Central memory CD4-positive, alpha-beta T cell (primary cell): ENCODE measurements around the gene RNGTT.

ENCODE experiments used
- DNase-seq: peaks from one replicate; pipeline ENCODE4 v3.0.0; 2022

The RNGTT gene

DNA sequence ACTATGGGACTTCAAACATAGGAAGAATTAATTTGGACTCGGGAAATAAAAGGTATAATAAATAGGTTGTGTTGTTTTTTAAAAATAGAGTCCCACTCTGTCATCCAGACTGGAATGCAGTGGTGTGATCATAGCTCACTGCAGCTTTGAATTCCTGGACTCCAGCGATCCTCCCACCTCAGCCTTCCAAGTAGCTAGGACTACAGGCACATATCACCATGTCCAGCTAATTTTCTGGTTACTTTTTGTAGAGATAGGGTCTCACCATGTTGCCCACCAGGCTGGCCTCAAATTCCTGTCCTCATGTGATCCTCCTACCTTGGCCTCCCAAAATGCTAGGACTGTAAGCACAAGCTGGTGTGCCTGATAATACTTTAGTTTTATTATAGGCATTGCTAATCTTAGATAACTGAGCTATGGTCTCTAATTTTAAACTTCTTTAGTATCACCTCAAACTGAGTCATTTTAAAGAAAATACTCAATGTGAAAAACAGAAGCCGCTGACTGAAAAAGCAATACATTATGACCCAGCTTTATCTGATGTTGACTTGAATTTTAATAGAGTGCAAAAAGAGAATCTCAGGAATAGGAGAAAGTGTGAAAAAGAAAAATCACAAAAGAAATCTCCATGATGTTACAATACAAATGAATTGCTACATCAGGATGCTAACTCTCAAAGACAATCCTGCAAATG, 251.0 kb downstream of the RNGTT start:
- DNase-seq, result no peak

DNA sequence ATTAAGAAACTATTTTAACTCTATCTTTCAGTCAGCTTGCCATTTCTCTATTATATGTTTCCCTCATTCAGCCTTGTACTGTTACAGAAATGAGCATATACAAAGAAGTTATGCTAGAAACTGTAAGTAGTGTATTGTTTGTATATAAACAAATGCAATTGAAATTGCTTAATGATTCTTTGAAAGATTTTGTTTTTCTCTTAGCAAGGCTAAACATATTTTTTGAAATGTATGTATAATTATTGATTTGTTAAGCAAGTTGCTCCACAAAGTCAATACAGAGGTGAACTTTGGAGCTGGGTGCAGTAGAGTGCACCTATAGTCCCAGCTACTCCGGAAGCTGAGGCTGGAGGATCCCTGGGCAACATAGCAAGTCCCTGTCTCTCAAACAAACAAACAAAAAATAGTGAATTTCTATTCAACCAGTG, 253.6 kb downstream of the RNGTT start:
- DNase-seq, result no peak

GRCh38 chr6:88708197-88708744, 255.1 kb downstream of the RNGTT start:
- DNase-seq, result no peak

DNA sequence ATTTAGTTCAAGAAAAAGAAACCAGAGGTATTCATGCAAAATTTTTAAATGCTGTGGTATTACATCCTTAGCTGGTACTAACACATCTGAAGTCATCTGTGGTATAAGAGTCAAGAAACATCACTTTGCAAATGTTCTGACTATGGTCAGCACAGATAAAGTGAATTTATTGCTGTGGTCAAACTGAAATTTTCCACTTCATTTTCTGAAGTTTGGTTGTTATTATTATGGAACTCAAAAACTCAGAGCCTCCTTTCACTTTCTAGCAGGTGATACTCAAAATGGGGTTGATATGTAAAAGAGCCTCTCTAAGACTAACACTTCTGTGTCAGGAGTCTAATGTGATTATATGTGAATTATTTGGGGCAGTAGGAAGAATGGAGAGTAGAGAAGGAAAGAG, 257.8 kb downstream of the RNGTT start:
- DNase-seq, result no peak

DNA sequence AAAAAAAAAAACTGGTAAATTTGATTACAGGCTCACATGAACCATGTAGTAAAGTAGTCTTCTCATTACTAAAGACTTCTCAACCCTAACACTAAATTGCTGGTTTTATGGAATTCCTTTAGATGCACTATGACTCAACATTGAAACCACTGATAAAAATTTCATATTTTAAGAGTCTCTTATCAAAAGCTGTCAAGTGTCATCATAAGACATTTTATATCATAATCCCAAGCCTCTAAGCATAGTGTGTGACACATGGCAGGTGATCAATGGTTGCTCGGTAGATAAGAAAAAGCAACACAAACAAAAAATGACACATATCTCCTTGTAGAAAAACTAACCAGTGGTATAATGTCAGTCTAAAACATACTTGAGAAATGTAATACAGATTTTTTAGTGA, 258.4 kb downstream of the RNGTT start:
- no peak for DNase-seq

- no peak for DNase-seq
These were observed 260.4 kb downstream of the RNGTT start for GRCh38 chr6:88702956-88703556.

DNA sequence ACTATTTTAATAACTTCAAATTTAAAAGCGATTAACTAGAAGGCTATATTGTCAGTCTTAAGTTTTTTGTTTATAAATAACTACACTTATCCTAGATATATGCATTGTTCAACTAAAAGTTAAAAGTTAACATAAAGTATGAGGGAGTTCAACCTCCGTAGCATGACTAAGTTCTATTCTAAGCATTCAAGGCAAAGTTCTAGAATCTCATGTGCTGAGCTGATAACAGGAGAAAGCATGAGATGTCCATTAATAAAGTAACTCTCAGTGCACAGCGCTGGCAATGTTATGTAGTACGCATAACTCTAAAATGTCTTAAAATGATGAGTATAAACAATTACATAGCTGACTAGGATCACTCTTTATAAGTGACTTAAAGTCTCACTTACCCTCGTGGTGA, 264.8 kb downstream of the RNGTT start:
- no peak for DNase-seq

GRCh38 chr6:88695937-88696336, 267.5 kb downstream of the RNGTT start:
- DNase-seq, result no peak

- DNase-seq, result no peak
These were observed 279.7 kb downstream of the RNGTT start for GRCh38 chr6:88683734-88684133.

- no peak for DNase-seq
These were observed 282.8 kb downstream of the RNGTT start for GRCh38 chr6:88680654-88681053.

DNA sequence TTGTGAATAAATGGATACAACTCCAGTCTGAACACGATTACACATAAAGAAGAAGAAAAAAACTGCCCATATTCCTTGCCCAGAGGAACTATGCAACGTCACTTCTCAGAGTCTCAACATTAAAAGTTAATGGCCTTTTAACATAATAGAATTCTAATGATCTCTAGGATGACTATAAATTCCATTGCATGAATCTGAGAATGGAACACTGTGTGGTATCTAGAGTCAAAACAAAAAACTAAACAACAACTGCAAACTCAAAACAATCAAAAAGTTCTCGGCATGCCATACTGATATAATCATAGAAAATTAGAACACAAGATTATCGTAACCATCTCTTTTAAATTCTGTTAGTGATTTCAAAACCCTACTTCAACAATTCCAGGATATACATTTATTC, 283.6 kb downstream of the RNGTT start:
- no peak for DNase-seq

- no peak for DNase-seq
These were observed 286.1 kb downstream of the RNGTT start for GRCh38 chr6:88677356-88677755.

DNA sequence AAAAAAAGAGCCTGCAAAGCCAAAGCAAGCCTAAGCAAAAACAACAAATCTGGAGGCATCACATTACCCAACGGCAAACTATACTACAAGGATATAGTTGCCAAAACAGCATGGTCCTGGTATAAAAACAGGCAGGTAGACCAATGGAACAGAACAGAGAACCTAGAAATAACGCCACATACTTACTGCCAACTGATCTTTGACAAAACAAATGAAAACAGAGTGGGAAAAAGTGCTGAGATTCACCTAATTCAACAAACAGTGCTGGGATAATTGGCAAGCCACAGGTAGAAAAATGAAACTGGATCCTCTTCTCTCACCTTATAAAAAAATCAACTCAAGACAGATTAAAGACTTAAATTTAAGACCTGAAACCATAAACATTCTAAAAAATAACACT, 291.8 kb downstream of the RNGTT start:
- no peak for DNase-seq

GRCh38 chr6:88670369-88670768, 293.0 kb downstream of the RNGTT start:
- no peak for DNase-seq

- DNase-seq, result no peak
These were observed 293.9 kb downstream of the RNGTT start for GRCh38 chr6:88669475-88669874.

- DNase-seq, result no peak
These were observed 296.5 kb downstream of the RNGTT start for GRCh38 chr6:88666901-88667300.

DNA sequence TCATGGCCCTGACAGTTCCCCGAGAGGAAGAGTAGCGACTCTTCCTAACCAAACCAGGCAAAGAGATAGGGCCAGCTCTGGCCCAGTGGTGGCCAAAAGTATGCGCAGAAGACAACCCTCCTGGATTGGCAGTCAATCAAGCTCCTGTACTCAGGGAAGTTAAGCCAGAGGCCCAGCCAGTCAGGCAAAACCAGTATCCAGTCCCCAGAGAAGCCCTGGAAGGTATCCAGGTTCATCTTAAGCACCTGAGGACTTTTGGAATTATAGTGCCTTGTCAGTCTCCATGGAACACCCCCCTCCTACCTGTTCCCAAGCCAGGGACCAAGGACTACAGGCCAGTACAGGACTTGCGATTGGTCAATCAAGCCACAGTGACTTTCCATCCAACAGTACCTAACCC, 298.3 kb downstream of the RNGTT start:
- DNase-seq, result no peak

DNA sequence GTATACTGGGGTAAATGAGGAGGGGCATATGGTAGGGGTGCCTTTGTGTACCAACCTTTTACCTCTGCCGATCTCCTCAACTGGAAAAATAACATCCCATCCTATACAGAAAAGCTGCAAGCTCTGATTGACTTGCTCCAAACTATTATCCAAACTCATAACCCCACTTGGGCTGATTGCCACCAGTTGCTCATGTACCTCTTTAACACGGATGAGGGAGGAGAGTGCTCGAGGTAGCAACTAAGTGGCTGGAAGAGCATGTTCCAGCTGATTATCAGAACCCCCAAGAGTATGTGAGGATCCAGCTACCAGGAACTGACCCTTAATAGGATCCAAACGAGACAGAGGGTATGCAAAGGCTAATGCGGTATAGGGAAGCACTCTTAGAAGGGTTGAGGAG, 299.6 kb downstream of the RNGTT start:
- no peak for DNase-seq

- no peak for DNase-seq
These were observed 300.7 kb downstream of the RNGTT start for GRCh38 chr6:88662653-88663174.

DNA sequence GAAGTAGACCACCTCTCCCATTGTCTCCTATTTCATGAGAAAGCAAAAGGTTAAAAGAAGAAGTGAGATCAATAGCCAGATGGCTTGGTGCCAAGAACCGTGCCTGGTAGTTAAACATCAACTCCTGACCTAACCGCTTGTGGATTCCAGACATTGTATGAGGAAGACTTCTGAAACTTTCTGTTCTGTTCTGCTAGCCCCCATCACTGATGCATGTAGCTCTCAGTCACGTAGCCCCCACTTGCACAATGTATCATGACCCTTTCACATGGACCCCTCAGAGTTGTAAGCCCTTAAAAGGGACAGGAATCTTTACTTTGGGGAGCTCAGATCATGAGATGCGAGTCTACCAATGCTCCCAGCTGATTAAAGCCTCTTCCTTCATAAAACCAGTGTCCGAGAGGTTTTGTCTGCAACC, 301.2 kb downstream of the RNGTT start:
- DNase-seq, result no peak

DNA sequence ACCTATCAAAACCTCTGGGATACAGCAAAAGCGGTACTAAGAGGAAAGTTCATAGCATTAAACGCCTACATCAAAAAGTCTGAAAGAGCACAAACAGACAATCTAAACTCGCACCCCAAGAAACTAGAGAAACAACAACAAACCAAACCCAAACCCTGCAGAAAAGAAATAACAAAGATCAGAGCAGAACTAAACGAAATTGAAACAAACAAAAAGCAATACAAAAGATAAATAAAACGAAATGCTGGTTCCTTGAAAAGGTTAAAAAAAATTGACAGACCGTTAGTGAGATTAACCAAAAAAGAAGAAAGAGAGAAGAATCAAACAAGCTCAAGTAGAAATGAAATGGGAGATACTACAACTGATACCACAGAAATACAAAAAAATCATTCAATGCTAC, 302.3 kb downstream of the RNGTT start:
- DNase-seq, result no peak

DNA sequence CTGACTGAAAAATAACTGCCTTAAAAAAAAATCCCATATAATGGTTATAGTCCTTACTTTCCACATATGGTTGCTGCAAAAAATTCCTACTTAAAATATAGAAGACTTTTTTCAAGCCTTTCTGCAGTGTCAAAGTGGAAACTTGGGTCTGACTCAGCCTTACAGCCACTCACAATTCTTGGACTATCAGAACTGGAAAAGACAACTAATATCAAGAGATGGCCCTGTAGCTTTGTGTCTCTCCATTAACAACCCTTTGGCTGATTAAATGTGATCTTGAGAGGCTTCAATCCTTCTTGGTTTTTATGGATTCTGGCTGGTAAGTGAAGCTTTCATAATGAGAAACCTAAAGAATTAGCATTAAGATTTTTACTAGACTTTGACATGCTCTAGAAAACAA, 307.8 kb downstream of the RNGTT start:
- no peak for DNase-seq

GRCh38 chr6:88653936-88654335, 309.5 kb downstream of the RNGTT start:
- no peak for DNase-seq

DNA sequence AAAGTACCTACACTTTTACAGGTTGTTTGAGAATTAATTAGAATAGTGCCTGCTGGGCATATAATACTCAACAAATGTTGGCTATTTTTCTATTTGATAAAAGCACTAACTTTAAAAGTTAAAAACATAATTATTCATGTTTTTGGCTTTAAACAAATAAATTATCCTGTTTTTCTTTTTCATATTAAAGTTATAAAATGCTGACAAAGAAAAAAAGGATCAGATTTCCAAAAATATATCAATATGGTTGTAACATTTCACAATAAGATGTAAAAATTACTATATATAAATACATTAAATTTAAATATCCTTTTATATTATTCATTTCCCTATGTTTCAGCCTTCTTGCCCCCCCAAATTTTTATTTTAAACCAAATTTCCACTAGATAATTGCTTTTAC, 312.0 kb downstream of the RNGTT start:
- DNase-seq, result no peak
